Rectal smooth muscle tissue (tissue), 1 donor: ENCODE data around the gene EGFR.

ENCODE experiments used
- H3K27ac ChIP-seq: one replicate; pipeline ENCODE4 v1.7.0; 2013; ENCODE audit warnings: low read depth, low read length, inconsistent platforms
- H3K27me3 ChIP-seq: one replicate; pipeline ENCODE4 v1.7.0; 2013; ENCODE audit warnings: low read length; ENCODE audit not compliant: control insufficient read depth, insufficient read depth
- H3K36me3 ChIP-seq: one replicate; pipeline ENCODE4 v1.7.0; 2013; ENCODE audit warnings: low read length; ENCODE audit not compliant: control insufficient read depth, insufficient read depth
- H3K4me1 ChIP-seq: one replicate; pipeline ENCODE4 v1.7.0; 2013; ENCODE audit warnings: low read length; ENCODE audit not compliant: control insufficient read depth, insufficient read depth
- H3K4me3 ChIP-seq: one replicate; pipeline ENCODE4 v1.7.0; 2013; ENCODE audit warnings: low read length
- H3K9ac ChIP-seq: one replicate; pipeline ENCODE4 v1.7.0; 2013; ENCODE audit warnings: low read length

Gene EGFR

GRCh38 chr7:55200441-55200840 is 181.6 kb downstream of the EGFR start:
- Histone ChIP-seq H3K36me3 (peaks cover 33% of the 10 kb centered on the region), H3K9ac (no peak overlapping the region), H3K4me3 (no peak overlapping the region), H3K27me3 (no peaks in the 10 kb centered on the region), H3K27ac (no peak overlapping the region), H3K4me1 (peaks cover 10% of the 10 kb centered on the region)

GRCh38 chr7:55202150-55202913 is 183.5 kb downstream of the EGFR start:
- Histone ChIP-seq H3K4me3 (no peak overlapping the region), H3K27ac (no peak overlapping the region), H3K36me3 (peaks cover 42% of the 10 kb centered on the region), H3K4me1 (peaks cover 10% of the 10 kb centered on the region), H3K9ac (no peak overlapping the region), H3K27me3 (no peaks in the 10 kb centered on the region)

- H3K4me3 ChIP-seq: no peak overlapping the region
- H3K9ac ChIP-seq: no peak overlapping the region
- no peak overlapping the region for H3K27ac ChIP-seq
- peaks cover 46% of the 10 kb centered on the region for H3K36me3 ChIP-seq
- H3K4me1 ChIP-seq: peaks cover 10% of the 10 kb centered on the region
- no peaks in the 10 kb centered on the region for H3K27me3 ChIP-seq
Measured at GRCh38 chr7:55203300-55203699, 184.5 kb downstream of the EGFR start.

DNA sequence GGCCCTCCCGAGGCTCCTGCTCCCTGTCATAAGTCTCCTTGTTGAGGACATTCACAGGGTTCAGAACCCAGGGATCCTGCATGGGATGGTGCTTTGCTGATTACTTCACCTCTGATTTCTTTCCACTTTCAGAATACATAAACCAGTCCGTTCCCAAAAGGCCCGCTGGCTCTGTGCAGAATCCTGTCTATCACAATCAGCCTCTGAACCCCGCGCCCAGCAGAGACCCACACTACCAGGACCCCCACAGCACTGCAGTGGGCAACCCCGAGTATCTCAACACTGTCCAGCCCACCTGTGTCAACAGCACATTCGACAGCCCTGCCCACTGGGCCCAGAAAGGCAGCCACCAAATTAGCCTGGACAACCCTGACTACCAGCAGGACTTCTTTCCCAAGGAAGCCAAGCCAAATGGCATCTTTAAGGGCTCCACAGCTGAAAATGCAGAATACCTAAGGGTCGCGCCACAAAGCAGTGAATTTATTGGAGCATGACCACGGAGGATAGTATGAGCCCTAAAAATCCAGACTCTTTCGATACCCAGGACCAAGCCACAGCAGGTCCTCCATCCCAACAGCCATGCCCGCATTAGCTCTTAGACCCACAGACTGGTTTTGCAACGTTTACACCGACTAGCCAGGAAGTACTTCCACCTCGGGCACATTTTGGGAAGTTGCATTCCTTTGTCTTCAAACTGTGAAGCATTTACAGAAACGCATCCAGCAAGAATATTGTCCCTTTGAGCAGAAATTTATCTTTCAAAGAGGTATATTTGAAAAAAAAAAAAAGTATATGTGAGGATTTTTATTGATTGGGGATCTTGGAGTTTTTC is 186.5 kb downstream of the EGFR start:
- Histone ChIP-seq H3K4me3 (no peak overlapping the region), H3K4me1 (no peaks in the 10 kb centered on the region), H3K27ac (no peak overlapping the region), H3K36me3 (peaks cover 46% of the 10 kb centered on the region), H3K9ac (no peak overlapping the region), H3K27me3 (no peaks in the 10 kb centered on the region)

DNA sequence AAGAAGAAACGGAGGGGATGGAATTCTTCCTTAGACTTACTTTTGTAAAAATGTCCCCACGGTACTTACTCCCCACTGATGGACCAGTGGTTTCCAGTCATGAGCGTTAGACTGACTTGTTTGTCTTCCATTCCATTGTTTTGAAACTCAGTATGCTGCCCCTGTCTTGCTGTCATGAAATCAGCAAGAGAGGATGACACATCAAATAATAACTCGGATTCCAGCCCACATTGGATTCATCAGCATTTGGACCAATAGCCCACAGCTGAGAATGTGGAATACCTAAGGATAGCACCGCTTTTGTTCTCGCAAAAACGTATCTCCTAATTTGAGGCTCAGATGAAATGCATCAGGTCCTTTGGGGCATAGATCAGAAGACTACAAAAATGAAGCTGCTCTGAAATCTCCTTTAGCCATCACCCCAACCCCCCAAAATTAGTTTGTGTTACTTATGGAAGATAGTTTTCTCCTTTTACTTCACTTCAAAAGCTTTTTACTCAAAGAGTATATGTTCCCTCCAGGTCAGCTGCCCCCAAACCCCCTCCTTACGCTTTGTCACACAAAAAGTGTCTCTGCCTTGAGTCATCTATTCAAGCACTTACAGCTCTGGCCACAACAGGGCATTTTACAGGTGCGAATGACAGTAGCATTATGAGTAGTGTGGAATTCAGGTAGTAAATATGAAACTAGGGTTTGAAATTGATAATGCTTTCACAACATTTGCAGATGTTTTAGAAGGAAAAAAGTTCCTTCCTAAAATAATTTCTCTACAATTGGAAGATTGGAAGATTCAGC is 187.6 kb downstream of the EGFR start:
- Histone ChIP-seq H3K9ac (no peak overlapping the region), H3K4me1 (no peaks in the 10 kb centered on the region), H3K27me3 (no peaks in the 10 kb centered on the region), H3K4me3 (no peak overlapping the region), H3K36me3 (peaks cover 37% of the 10 kb centered on the region), H3K27ac (no peak overlapping the region)

DNA sequence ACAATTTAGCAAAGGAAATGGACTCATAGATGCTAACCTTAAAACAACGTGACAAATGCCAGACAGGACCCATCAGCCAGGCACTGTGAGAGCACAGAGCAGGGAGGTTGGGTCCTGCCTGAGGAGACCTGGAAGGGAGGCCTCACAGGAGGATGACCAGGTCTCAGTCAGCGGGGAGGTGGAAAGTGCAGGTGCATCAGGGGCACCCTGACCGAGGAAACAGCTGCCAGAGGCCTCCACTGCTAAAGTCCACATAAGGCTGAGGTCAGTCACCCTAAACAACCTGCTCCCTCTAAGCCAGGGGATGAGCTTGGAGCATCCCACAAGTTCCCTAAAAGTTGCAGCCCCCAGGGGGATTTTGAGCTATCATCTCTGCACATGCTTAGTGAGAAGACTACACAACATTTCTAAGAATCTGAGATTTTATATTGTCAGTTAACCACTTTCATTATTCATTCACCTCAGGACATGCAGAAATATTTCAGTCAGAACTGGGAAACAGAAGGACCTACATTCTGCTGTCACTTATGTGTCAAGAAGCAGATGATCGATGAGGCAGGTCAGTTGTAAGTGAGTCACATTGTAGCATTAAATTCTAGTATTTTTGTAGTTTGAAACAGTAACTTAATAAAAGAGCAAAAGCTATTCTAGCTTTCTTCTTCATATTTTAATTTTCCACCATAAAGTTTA is 188.8 kb downstream of the EGFR start:
- H3K36me3 ChIP-seq: peaks cover 32% of the 10 kb centered on the region

DNA sequence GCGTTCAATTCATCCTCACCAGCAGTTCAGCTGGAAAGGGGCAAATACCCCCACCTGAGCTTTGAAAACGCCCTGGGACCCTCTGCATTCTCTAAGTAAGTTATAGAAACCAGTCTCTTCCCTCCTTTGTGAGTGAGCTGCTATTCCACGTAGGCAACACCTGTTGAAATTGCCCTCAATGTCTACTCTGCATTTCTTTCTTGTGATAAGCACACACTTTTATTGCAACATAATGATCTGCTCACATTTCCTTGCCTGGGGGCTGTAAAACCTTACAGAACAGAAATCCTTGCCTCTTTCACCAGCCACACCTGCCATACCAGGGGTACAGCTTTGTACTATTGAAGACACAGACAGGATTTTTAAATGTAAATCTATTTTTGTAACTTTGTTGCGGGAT is 190.5 kb downstream of the EGFR start:
- Histone ChIP-seq H3K36me3 (peaks cover 23% of the 10 kb centered on the region), H3K27ac (no peak overlapping the region), H3K9ac (no peak overlapping the region), H3K4me3 (no peak overlapping the region), H3K4me1 (no peaks in the 10 kb centered on the region), H3K27me3 (no peaks in the 10 kb centered on the region)

More for the DNA sequence above, 188.8 kb downstream of the EGFR start:
- H3K4me3 ChIP-seq: no peak overlapping the region
- no peak overlapping the region for H3K9ac ChIP-seq
- H3K4me1 ChIP-seq: no peaks in the 10 kb centered on the region
- no peaks in the 10 kb centered on the region for H3K27me3 ChIP-seq
- H3K27ac ChIP-seq: no peak overlapping the region

- Histone ChIP-seq H3K9ac (no peak overlapping the region), H3K4me1 (no peaks in the 10 kb centered on the region), H3K27ac (no peak overlapping the region), H3K36me3 (peaks cover 17% of the 10 kb centered on the region), H3K27me3 (no peaks in the 10 kb centered on the region), H3K4me3 (no peak overlapping the region)
Measured at GRCh38 chr7:55210176-55210575, 191.4 kb downstream of the EGFR start.

GRCh38 chr7:55210716-55211115 is 191.9 kb downstream of the EGFR start:
- Histone ChIP-seq H3K9ac (no peak overlapping the region), H3K4me3 (no peak overlapping the region), H3K36me3 (peaks cover 12% of the 10 kb centered on the region), H3K27me3 (no peaks in the 10 kb centered on the region), H3K4me1 (no peaks in the 10 kb centered on the region), H3K27ac (no peak overlapping the region)

- Histone ChIP-seq H3K36me3 (peaks cover 6% of the 10 kb centered on the region), H3K27me3 (no peaks in the 10 kb centered on the region), H3K27ac (no peak overlapping the region)
Measured at GRCh38 chr7:55211726-55212125, 192.9 kb downstream of the EGFR start.

DNA sequence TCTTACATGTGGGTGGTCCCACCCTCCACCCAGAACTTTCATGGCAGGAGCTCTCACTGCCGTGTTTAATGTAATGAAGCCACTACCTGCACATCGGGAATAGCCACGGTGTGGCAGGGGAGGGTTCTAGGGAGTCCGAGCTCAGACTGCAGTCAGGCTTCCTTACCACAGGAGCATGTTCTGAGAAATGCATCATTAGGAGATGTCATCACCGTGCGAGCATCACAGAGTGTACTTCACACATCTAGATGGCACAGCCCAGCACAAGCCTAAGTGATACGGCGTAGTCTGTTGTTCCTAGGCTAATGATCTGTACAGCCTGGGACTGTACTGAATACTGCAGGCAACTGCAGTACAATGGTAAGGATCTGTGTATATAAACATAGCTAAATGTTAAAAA is 193.4 kb downstream of the EGFR start:
- Histone ChIP-seq H3K4me3 (no peak overlapping the region), H3K4me1 (no peaks in the 10 kb centered on the region), H3K27me3 (no peaks in the 10 kb centered on the region), H3K9ac (no peak overlapping the region), H3K36me3 (peaks cover 6% of the 10 kb centered on the region), H3K27ac (no peak overlapping the region)

More at GRCh38 chr7:55211726-55212125, 192.9 kb downstream of the EGFR start:
- no peak overlapping the region for H3K9ac ChIP-seq
- H3K4me3 ChIP-seq: no peak overlapping the region
- no peaks in the 10 kb centered on the region for H3K4me1 ChIP-seq

- no peaks in the 10 kb centered on the region for H3K27me3 ChIP-seq
- no peak overlapping the region for H3K27ac ChIP-seq
Measured at GRCh38 chr7:55212838-55213237, 194.0 kb downstream of the EGFR start.

More at GRCh38 chr7:55212838-55213237, 194.0 kb downstream of the EGFR start:
- H3K4me1 ChIP-seq: no peaks in the 10 kb centered on the region
- peaks cover 3% of the 10 kb centered on the region for H3K36me3 ChIP-seq
- no peak overlapping the region for H3K9ac ChIP-seq
- H3K4me3 ChIP-seq: no peak overlapping the region
